Measurements from ENCODE around the gene CCR6. TPM values are rescaled to one million over a fixed set of nuclear protein-coding genes. Genes with fewer than 3 reads are reported as not detected.

The CCR6 gene
- total and polyA plus RNA-seq, 2 donors (not counting 3 experiments of a cell fraction or from before 2014, with no cell fraction given) = not detected

GRCh38 chr6:167129562-167129961, 6.7 kb downstream of the CCR6 start:
- dilution Hi-C loops (cut with MboI; ENCODE audit: extremely low pct_ligation_motif_present, low sequenced_read_pairs) (no loop called here), intact Hi-C loops (cut with micrococcal nuclease) (no loop called here)
- Histone ChIP-seq H3K4me3 (replicated peaks in 1 of 3; ENCODE audit: insufficient read depth in 1 of 3, low read depth in 1 of 3, low read length in 3 of 3) (no peak overlapping the region), H4K20me1 (replicated peaks; ENCODE audit: control insufficient read depth, extremely low read depth, insufficient read depth, low read length) (no peaks in the 10 kb centered on the region), H3K79me2 (ENCODE audit: control insufficient read depth, insufficient read depth, low read length) (no peaks in the 10 kb centered on the region), H3K27me3 (ENCODE audit: control insufficient read depth in 2 of 2, insufficient read depth in 2 of 2, low read length in 2 of 2) (no peaks in the 10 kb centered on the region), H3K9me3 (replicated peaks; ENCODE audit: control insufficient read depth, insufficient read depth, low read length) (no peaks in the 10 kb centered on the region), H3K36me3 (ENCODE audit: control insufficient read depth in 2 of 2, extremely low read depth in 1 of 2, insufficient read depth in 2 of 2, low read length in 2 of 2) (no peaks in the 10 kb centered on the region), H3K4me1 (ENCODE audit: control insufficient read depth, extremely low read depth, insufficient read depth, low read length) (no peaks in the 10 kb centered on the region), H2AFZ (ENCODE audit: low read depth, low read length) (no peak overlapping the region), H3K27ac (ENCODE audit: insufficient read depth, low read depth, low read length) (no peak overlapping the region), H3K9ac (replicated peaks; ENCODE audit: extremely low read depth, insufficient read depth, low read length) (no peak overlapping the region), H3K9me1 (replicated peaks; ENCODE audit: control insufficient read depth, extremely low read depth, insufficient read depth, low read length) (no peaks in the 10 kb centered on the region), H3K4me2 (ENCODE audit: insufficient read depth, low read length) (no peak overlapping the region)
- TF ChIP-seq EZH2 (IDR thresholded peaks at IDR 0.05; ENCODE audit: borderline replicate concordance, low read depth, low read length, severe bottlenecking) = no peak
- no peak for TF ChIP-seq POLR2A (IDR thresholded peaks at IDR 0.05; ENCODE audit: low read depth, low read length)
- no peak for TF ChIP-seq MYC (IDR thresholded peaks at IDR 0.05; ENCODE audit: low read depth, low read length)
- no peak for TF ChIP-seq JUN (IDR thresholded peaks at IDR 0.05; ENCODE audit: borderline replicate concordance, insufficient read depth, insufficient read length, low read depth)
- TF ChIP-seq, protein P1, sequence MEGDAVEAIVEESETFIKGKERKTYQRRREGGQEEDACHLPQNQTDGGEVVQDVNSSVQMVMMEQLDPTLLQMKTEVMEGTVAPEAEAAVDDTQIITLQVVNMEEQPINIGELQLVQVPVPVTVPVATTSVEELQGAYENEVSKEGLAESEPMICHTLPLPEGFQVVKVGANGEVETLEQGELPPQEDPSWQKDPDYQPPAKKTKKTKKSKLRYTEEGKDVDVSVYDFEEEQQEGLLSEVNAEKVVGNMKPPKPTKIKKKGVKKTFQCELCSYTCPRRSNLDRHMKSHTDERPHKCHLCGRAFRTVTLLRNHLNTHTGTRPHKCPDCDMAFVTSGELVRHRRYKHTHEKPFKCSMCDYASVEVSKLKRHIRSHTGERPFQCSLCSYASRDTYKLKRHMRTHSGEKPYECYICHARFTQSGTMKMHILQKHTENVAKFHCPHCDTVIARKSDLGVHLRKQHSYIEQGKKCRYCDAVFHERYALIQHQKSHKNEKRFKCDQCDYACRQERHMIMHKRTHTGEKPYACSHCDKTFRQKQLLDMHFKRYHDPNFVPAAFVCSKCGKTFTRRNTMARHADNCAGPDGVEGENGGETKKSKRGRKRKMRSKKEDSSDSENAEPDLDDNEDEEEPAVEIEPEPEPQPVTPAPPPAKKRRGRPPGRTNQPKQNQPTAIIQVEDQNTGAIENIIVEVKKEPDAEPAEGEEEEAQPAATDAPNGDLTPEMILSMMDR (IDR thresholded peaks at IDR 0.05; ENCODE audit: extremely low read depth in 1 of 2, insufficient read depth in 1 of 2, low read depth in 1 of 2, low read length in 2 of 2) = no peak
- TF ChIP-seq POLR2AphosphoS5 (IDR thresholded peaks at IDR 0.05; ENCODE audit: insufficient read depth, low read depth, low read length) = no peak
- TF ChIP-seq GATA2 (IDR thresholded peaks at IDR 0.05; ENCODE audit: insufficient read depth, insufficient read length, low read depth, low read length) = no peak
- TF ChIP-seq FOS (IDR thresholded peaks at IDR 0.05; ENCODE audit: borderline replicate concordance, insufficient read depth, low read length) = no peak
- TF ChIP-seq MAX (IDR thresholded peaks at IDR 0.05; ENCODE audit: insufficient read depth, insufficient read length) = no peak
- no TSS peak for BruUV-seq (replicated peaks)
- no peak for FAIRE-seq
- ChIA-PET CTCF (interaction anchor here (1.6 kb wide), 1 partner anchor 12 kb away, joined by 4 read pairs; no protein-coding TSS in a partner anchor), POLR2A (no interaction called here)
- no peak for DNase-seq (ENCODE audit: low read depth, low spot score)

All from endothelial cell of umbilical vein (primary cell).